GM21737 (cell line): ENCODE data around the gene TFEB.

Experiments used
- ATAC-seq: cut with Tn5 transposase; IDR thresholded peaks from one replicate; pipeline ENCODE4 v1.9.1; 2021; ENCODE audit warnings: mild to moderate bottlenecking, moderate library complexity; ENCODE audit not compliant: unreplicated experiment

The TFEB gene

GRCh38 chr6:41641352-41641925, 94.0 kb downstream of the TFEB start:
- no peak for ATAC-seq

DNA sequence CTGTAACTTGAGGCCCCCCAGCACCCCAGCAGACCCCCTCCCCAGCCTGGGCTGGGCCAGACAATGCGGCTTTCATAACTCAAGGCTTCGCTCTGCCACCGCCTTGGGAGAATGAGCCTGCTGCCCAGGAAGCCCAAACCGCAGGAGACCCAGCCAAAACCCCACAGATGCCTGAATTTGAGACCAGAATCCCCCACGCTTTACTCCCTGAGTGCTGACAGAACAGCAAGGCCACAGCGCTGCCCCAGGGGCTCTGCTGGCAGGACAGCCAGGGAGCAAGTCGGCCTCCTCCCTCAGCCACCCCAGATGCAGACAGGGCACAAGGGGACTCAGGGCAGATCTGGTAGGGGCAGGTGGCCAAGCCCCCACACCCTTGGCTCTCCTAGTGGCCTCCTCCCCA, 95.0 kb downstream of the TFEB start:
- no peak for ATAC-seq

- no peak for ATAC-seq
These were observed 95.5 kb downstream of the TFEB start for GRCh38 chr6:41639809-41640371.

GRCh38 chr6:41638935-41639808, 96.2 kb downstream of the TFEB start:
- no peak for ATAC-seq

DNA sequence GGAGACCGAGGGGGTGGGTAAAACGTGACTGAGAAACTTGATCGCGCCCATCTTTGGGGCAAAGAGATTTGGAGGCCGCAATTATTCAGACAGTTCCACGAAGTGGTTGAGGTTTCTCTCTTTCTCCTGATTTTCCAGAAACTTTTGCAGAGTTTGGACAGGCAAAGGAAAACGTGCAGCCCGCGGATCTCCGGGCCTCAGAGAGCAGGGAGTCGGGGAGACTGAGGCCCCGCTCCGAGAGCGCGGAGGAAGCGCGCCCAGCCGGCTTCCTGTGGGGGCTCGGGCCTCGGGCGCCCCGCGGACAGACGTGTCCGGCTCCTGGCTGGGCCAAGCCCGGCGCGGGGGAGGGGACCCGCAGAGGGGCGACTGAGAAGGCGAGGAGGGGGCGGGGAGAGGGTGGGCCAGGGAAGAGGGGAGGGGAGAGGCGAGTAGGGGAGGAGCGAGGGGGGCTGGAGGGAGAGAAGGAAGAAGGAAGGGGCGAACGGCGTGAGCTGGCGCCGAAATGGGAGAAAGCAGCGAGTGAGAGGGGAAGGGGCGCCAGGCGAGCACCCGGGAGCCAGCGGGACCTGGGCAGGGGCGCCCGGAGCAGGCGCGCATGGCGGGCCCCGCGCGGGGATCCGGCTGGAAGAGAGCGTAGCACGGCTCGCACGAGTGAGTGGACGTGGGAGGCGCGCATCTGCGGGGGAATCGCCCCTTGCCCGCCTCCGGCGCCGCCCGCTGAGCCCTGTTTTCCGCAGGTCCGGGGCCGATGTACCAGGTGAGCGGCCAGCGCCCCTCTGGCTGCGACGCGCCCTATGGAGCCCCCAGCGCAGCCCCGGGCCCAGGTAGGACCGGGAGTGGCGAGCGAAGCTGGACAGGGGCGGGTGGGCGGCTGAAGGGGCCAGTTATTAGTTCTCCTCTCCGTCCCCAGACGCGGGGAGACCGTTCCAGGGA, 97.1 kb downstream of the TFEB start, which contains the start of gene MDFI:
MDFI (plus strand) TSS at position 467 of the 933 bp plus-strand sequence; CDS start at position 749, 282 bp downstream.
- ATAC-seq, result no peak

DNA sequence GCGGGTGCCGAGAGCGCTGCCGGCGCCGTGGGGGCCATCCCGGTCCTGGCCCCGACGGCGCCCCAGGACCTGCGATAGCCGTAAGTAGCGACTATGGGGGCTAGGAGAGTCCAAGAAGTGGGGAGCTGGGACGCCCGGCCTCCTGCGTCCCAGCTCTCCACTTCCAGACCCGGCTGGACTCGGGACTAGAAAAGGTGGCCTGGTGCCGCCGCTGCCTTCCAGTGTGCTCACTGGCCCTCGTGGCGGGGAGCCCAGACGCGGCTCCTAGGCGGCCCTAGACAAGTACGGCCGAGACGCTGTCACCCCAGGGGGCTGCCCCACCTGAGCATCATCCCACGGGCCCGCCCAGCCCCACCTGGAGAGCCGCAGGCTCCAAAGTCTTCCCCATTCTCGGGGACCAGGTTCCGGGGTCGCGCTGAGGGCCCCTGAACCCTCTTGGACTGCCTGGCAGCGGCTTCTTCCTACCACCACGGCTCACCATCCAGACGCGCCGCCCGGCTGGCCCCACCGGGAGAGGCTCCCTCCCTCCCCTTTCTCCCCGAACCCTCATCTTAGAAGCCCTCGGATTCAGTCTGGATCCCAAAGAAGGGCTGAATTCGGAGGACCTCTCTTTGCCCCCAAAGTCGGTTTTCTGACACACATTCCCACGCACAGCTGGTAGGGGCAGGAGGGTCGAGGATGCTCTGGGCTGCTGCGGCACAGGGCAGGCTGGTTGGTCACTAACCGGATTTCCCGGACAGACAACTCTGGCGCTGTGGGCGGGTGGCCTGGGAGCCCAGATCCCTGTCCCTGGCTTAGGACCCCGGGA, 98.0 kb downstream of the TFEB start:
- ATAC-seq, result no peak

- ATAC-seq, result no peak
These were observed 98.6 kb downstream of the TFEB start for GRCh38 chr6:41636833-41637193.

GRCh38 chr6:41635365-41635764, 100.0 kb downstream of the TFEB start:
- no peak for ATAC-seq

DNA sequence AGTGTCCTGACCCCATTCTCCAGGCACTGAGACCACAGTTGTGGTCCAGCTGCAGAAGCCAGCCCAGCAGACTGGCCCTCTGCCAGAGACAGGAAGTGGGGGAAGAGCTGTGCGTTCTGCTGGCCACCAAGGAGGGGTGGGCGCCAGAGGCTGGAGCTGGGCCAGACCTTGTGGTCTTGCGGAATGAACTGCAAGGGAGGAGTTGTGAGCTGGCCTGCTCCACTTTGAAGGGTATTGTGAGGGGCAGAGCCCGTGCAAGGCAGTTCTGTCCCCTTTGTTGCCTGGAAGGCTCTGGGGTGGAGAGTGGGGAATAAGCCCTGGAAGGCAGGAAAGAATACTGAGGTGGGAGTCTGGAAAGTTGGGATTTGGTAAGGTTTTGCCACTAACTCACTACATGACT, 100.8 kb downstream of the TFEB start:
- no peak for ATAC-seq
